ENCODE data around the gene SLC1A7.

DNA sequence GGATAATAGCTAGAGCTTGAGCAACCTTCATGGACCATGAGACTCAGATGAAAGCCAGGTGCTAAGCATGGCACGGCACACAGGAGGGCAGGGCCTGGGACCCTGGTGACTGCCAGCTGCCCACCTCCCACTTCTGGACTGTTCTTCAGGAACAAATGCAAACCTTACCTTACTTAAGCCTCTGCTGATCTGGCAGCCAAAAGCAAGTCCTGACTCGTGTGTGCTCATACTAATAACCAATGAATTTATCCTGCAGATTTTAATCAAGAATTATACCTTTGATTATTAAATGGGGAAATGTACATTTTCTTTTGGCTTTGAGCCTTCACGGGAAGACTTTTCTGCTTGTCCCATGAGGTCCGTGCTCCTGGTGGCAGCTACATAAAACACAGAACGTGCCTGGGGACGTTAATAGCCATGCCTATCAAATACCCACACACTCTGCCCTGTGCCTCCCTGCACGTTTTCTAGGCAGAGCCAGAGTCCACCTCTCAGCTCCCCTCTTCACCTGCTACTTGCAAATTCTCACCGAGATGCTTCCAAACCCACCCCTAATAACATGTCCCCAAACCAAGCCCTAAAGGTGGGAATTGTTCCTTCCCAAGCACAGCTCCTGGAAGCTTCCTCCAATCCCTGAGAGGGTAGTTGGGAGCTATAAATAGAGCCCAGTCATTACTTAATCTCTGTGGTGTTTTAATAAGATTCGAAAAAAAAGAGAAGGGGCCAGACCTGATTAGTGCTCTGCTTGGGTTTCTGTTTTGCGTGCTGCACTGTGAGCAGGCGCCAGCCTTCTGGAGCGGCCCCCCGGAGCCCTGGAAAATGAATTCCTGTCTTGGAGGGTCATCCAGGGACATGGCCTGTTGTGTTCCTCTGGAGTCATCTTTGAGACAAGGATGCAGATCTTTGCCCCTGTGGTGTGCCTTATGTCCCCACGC, 33.5 kb downstream of the SLC1A7 start:
- TF ChIP-seq, protein P1, sequence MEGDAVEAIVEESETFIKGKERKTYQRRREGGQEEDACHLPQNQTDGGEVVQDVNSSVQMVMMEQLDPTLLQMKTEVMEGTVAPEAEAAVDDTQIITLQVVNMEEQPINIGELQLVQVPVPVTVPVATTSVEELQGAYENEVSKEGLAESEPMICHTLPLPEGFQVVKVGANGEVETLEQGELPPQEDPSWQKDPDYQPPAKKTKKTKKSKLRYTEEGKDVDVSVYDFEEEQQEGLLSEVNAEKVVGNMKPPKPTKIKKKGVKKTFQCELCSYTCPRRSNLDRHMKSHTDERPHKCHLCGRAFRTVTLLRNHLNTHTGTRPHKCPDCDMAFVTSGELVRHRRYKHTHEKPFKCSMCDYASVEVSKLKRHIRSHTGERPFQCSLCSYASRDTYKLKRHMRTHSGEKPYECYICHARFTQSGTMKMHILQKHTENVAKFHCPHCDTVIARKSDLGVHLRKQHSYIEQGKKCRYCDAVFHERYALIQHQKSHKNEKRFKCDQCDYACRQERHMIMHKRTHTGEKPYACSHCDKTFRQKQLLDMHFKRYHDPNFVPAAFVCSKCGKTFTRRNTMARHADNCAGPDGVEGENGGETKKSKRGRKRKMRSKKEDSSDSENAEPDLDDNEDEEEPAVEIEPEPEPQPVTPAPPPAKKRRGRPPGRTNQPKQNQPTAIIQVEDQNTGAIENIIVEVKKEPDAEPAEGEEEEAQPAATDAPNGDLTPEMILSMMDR (IDR thresholded peaks at IDR 0.05) = no peak
- TF ChIP-seq POLR2A (IDR thresholded peaks at IDR 0.05; ENCODE audit: low read depth) (no peak), EP300 (IDR thresholded peaks at IDR 0.05) (no peak)

Measured in esophagus muscularis mucosa (tissue), 4 donors.